ENCODE measurements around the gene SLC43A2.

SLC43A2 gene

DNA sequence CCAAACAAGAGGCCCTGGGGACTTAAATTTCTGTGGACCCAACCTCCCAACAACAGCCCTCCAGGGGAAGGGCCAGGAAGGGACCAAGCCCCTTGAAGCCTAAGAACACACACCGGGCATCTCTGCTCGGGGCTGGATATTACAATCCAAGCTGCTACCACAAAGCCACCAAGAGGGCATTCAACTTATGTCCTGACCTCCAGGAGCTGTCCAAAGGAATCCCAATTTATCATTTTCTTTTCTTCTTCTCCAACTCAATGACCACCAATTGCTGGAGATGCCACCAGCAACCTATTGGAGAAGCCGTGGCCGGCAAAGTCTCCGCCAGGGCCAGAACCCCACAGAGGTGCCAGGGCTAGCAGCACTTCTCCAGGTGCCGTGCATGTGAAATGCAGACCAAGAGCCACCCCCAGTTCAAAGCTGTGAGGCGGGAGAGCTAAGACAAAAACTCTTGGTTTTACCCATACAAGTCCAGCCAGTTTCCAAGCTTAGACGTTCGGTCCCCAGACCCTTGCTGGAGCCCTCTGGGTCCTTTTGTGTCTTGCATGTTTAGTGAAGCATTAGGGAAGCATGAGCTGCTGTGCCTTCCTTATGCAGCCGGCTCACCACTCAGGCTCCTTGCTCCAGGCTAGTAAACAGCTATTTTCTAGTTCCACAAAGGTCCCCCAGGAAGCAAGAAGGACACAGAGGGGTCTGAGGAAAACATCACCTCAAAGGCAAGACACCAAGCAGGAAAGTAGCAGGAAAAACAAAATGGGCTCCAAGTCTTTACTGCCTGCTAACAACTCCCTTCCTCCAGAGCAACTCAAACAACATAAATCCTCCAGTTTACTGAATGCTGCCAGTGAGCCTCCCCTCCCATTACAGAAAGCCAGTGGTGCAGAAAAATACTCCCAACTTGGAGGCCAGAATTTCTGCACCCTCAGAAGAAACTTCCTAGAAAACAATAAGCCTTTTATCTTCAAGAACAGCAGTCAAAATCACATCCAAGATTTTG, 69.3 kb downstream of the SLC43A2 start:
- Mint-ChIP-seq H3K27ac (peak overlapping the region; percentile 47), H3K36me3 (ENCODE audit: low read depth) (peaks cover 57% of the 10 kb centered on the region), H3K9me3 (no peaks in the 10 kb centered on the region), H3K4me1 (ENCODE audit: low read depth) (peaks cover 40% of the 10 kb centered on the region), H3K27me3 (no peaks in the 10 kb centered on the region), H3K4me3 (no peak overlapping the region)
- DNase-seq = no peak

DNA sequence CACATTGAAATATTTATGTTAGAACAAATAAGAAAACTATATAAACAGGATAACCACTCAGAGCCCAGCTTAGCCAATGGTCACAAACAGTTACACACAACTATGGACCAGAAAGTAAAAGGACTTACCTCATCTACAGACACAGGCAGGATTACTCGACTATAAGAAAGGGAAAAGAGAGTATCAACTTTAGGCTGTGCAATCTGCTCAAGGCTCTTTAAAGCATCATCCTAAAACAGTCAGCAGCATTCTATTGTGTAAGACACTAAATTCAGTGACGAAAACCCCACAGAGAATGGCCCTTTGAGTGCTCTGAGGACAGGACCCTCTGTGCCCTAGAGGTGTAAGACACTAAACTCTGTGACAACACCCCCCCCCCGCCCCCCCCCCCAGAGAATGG, 70.2 kb downstream of the SLC43A2 start:
- no peaks in the 10 kb centered on the region for H3K27me3 Mint-ChIP-seq
- H3K4me3 Mint-ChIP-seq = no peak overlapping the region
- no peak for DNase-seq
- peaks cover 35% of the 10 kb centered on the region for H3K4me1 Mint-ChIP-seq (ENCODE audit: low read depth)
- peaks cover 65% of the 10 kb centered on the region for H3K36me3 Mint-ChIP-seq (ENCODE audit: low read depth)
- no peaks in the 10 kb centered on the region for H3K9me3 Mint-ChIP-seq
- H3K27ac Mint-ChIP-seq = no peak overlapping the region

DNA sequence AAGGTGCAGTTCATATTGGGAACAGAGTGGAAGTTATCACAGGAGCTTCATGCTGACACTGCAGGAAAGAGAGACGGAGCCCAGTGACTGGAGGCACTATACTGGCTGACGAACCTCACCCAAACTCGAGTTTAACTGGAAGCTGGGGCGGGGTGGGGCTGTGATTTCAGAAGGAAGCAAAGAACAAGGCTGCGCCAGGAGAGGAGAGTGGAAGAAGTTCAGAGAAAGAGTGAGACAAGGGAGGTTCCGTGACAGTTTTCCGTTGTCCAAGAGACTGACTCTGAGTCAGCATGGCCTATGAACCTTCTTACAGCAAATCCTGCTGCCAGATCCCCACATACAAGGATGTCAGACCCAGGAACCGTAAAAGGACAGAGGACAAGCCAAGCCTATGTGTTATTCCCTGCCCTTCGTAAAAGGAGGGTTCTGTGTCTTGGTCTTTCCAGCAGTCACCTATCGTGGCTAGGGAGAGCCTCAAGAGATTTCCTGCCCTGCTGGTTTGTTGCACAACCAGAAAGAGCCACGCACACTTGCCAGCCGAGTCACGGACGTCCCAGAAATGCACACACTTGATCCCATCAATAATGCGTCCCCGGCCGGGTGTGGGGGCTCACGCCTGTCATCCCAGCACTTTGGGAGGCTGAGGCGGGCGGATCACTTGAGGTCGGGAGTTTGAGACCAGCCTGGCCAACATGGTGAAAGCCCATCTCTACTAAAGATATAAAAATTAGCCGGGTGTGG, 71.1 kb downstream of the SLC43A2 start:
- Mint-ChIP-seq H3K4me3 (no peak overlapping the region), H3K27ac (no peak overlapping the region), H3K9me3 (no peaks in the 10 kb centered on the region), H3K27me3 (no peaks in the 10 kb centered on the region), H3K36me3 (ENCODE audit: low read depth) (peaks cover 72% of the 10 kb centered on the region), H3K4me1 (ENCODE audit: low read depth) (peaks cover 35% of the 10 kb centered on the region)
- no peak for DNase-seq

DNA sequence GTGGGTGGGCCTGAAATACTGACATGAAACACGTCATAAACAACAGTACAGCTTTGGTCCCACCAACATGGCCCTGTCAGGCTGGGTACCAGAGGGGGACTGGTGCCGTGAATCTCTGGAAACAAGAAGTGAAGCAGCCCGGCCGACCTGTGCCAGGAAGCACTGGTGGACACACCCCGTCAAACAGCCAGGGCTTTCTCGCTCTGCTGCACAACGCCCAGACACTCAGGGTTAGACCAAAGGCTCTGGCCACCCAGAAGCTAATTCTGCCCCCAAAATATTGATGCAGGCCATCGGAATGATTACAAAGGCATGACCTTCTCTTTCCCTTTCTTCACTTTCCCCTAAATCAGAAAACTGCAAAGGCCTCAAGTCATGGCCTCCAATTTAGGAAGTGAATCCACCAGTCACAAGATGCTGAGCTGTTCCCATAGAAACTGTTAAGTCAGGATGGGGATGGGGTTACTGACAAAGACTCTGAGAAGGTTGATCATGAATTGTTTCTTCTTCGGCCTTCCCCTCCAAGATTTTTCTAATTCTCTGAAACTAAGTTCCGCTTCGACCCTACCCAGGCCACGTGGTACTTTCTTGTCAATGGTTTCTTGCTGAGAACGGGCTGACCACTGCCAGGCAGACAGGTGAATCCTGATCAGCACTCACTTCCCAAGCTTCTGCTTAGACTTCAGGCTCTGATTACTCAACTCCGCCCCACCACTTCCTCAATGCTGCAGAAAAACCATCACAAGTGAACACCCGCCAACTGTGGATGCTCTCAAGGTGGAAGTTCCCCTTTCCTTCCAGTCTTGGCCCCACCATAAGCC, 72.8 kb downstream of the SLC43A2 start:
- H3K36me3 Mint-ChIP-seq (ENCODE audit: low read depth) = peaks cover 80% of the 10 kb centered on the region
- DNase-seq = no peak
- no peak overlapping the region for H3K4me3 Mint-ChIP-seq
- no peaks in the 10 kb centered on the region for H3K9me3 Mint-ChIP-seq
- H3K27me3 Mint-ChIP-seq = no peaks in the 10 kb centered on the region
- peaks cover 26% of the 10 kb centered on the region for H3K4me1 Mint-ChIP-seq (ENCODE audit: low read depth)
- no peak overlapping the region for H3K27ac Mint-ChIP-seq

DNA sequence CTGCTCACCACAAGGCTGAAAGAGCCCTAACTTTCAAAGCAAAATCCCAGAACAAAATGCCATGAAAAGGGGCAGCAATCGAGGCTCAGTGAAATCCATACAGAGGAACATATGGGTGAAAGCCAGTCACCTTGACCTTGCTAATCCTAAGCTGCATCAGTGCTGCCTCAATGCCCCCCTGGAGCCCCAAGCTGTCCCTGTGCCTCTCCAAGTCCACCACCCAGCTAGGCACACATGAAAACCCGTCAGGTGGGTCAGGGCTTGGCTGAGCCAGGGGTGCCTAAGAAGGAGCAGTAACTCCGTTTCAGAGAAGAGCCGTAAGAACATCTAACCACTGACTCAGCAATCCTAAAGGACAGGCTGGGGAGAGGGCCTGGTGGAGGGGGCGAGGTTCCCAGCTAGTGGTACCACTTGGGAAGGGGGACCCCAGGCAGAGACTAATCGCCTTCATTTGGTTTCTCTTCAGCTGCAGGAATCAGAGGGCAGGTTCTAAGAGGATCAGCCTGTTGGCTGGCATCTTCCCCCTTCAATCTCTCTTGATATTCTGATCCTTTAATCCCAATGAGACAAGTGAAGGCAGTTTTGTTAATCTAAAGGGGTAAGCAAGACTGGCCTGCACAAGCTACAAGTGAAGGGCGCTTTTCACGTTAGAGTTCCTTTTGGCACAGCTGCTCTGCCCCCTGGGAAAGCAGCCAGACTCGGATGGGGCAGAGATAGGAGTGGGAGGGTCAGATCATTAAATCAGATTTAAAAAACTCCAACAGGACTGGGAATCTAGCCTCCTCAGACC, 73.7 kb downstream of the SLC43A2 start:
- Mint-ChIP-seq H3K27me3 (no peaks in the 10 kb centered on the region), H3K4me1 (ENCODE audit: low read depth) (peaks cover 19% of the 10 kb centered on the region), H3K36me3 (ENCODE audit: low read depth) (peaks cover 87% of the 10 kb centered on the region), H3K9me3 (no peaks in the 10 kb centered on the region), H3K4me3 (no peak overlapping the region), H3K27ac (no peak overlapping the region)
- DNase-seq = no peak

DNA sequence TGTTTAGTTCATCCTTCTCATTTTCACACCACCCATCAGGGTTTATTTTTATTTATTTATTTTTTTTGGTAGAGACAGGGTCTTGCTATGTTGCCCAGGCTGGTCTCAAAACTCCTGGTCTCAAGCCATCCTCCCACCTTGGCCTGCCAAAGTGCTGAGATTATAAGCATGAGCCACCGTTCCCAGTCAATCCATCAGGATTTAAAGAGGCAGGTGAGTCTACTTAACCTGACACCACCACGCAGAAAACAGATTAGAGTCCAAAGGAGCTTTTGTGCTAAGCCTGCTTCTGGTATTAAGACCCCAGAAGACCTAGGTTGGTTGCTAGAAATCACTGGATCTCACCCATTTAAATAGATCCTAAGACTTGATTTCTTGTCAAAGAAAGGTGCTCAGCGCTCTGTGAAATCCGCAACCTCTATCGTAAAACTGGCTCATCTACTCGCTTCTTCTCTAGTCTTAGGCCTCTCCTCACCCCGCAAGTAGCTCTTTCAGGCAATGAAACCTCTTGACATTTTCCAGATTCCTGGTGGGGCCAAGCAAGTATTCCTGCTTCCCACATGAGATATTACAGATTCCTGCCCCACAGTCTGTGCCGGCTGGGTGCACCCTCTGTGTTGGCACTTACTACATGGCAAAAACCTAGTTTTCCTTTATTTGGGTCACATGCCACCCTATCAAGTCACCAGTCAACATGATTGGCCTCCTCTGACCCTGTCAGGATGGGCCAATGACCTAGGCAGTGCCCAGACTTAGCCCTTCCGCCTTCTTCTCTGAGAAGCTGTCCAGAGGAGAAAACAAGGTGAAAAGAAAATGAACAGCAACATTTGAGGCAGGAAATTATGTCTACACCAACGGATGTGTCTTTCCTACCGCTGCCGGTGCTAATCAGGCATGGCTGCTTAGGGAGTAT, 75.0 kb downstream of the SLC43A2 start:
- Mint-ChIP-seq H3K27me3 (no peaks in the 10 kb centered on the region), H3K27ac (peak overlapping the region; percentile 44), H3K4me3 (no peak overlapping the region), H3K4me1 (ENCODE audit: low read depth) (peaks cover 10% of the 10 kb centered on the region), H3K36me3 (ENCODE audit: low read depth) (peaks cover 90% of the 10 kb centered on the region), H3K9me3 (no peaks in the 10 kb centered on the region)
- DNase-seq = no peak

DNA sequence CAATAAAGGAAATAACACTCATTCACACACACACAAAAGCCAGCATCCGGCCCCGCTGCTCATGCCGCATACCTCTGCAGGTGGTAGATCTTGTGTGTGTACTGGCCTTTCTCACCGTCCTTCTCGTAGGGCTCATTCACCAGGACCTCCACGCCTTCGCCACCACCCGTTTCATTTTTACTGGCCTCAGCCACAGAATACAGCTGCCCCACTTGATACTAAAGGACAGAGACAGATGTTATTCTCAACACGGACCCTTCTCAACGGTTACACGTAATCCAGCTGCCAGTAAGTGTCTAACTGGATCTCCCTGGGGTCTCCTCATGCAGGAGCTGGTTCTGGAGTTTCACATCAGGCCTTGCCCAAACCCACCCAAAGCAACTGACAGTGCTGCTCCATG, 75.7 kb downstream of the SLC43A2 start:
- Mint-ChIP-seq H3K36me3 (ENCODE audit: low read depth) (peaks cover 93% of the 10 kb centered on the region), H3K4me1 (ENCODE audit: low read depth) (peaks cover 10% of the 10 kb centered on the region), H3K27me3 (no peaks in the 10 kb centered on the region), H3K4me3 (no peak overlapping the region), H3K27ac (peak overlapping the region; percentile 1), H3K9me3 (no peaks in the 10 kb centered on the region)
- DNase-seq = no peak

DNA sequence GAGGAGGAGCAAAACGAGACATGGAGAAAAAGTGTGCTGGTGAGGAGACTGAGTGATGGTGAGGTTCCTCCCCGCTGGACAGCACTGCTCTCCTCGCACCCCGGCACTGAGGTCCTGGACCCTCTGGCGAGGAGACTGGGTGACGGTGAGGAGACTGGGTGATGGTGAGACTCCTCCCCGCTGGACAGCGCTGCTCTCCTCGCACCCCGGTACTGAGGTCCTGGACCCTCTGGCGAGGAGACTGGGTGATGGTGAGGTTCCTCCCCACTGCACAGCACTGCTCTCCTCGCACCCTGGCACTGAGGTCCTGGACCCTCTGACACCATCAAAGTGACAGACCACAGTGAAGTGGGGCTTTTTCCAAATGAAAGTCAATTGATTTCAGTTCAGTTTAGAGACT, 76.9 kb downstream of the SLC43A2 start:
- no peaks in the 10 kb centered on the region for H3K9me3 Mint-ChIP-seq
- peaks cover 6% of the 10 kb centered on the region for H3K4me1 Mint-ChIP-seq (ENCODE audit: low read depth)
- no peaks in the 10 kb centered on the region for H3K27me3 Mint-ChIP-seq
- peaks cover 88% of the 10 kb centered on the region for H3K36me3 Mint-ChIP-seq (ENCODE audit: low read depth)
- H3K27ac Mint-ChIP-seq = no peak overlapping the region
- DNase-seq = no peak
- H3K4me3 Mint-ChIP-seq = no peak overlapping the region

DNA sequence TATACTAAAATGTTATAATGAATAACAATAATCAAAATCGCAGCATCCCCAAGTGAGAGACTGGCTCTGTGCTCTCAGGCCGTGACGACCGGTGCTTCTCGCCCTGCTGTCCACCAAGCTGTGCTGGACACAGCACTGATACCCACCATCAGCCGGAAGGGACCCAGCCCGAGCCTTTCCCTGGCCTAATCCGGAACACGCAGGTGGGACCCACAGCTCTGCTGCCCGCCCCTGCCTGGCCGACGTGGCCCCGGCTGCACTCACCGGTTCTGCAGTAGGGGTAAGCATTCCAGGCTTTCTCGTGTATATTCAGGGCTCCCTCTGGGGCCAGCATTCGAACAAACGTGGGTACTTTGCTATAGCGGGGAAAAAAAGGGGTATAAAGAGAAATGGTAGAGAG, 80.6 kb downstream of the SLC43A2 start:
- no peak for DNase-seq
- no peak overlapping the region for H3K4me3 Mint-ChIP-seq
- no peaks in the 10 kb centered on the region for H3K4me1 Mint-ChIP-seq (ENCODE audit: low read depth)
- H3K27me3 Mint-ChIP-seq = no peaks in the 10 kb centered on the region
- no peaks in the 10 kb centered on the region for H3K9me3 Mint-ChIP-seq
- peaks cover 86% of the 10 kb centered on the region for H3K36me3 Mint-ChIP-seq (ENCODE audit: low read depth)
- H3K27ac Mint-ChIP-seq = no peak overlapping the region

DNA sequence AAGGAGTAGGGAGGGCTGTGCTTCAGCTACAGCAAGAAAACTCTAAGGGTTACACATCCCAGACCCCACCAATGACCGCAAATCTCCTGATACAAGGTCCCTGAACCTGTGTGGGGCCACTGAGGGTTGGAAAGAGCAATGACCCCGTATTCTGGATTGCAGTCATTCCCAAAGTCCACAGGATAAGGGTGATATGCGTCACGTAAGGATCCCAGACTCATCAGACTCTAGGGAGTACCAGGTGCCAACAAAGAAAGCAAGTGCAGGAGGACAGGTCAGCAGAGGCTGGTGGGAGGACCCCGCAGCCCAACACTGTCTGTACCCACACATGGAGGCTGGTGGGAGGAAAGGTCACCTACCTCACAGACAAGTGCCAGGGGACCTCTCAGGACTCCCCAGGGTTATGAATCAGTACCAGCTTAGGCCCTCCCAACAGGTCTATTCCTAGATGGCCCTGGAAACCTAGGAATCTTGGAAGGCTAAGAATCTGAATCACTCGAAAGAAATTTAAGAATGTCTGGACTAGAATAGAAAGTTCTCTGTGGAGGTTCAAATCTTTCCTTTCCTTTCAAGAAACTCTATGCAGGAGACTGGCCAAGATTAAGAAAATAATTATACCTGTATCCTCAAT, 82.2 kb downstream of the SLC43A2 start:
- Mint-ChIP-seq H3K27ac (no peak overlapping the region), H3K4me3 (no peak overlapping the region), H3K36me3 (ENCODE audit: low read depth) (peaks cover 86% of the 10 kb centered on the region)

DNA sequence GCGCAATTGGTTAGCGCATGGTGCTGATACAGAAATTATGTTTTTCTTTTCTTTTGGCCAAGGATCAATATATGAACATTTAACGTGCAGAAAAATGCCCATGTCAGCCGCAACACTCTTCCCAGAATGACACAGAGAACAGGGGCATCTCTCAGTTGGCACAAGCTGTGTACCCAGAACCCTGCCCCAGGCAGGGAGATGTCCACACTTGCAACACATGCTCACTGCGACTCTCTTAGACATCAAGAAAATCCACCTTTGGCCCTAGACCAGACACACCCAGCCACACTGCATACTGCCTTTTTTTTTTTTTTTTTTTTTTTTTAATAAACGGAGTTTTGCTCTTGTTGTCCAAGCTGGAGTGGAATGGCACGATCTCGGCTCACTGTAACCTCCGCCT, 83.0 kb downstream of the SLC43A2 start:
- Mint-ChIP-seq H3K36me3 (ENCODE audit: low read depth) (peaks cover 86% of the 10 kb centered on the region), H3K4me1 (ENCODE audit: low read depth) (peaks cover 8% of the 10 kb centered on the region), H3K4me3 (no peak overlapping the region), H3K27me3 (no peaks in the 10 kb centered on the region), H3K9me3 (no peaks in the 10 kb centered on the region), H3K27ac (no peak overlapping the region)
- no peak for DNase-seq

More for the DNA sequence above, 82.2 kb downstream of the SLC43A2 start:
- H3K9me3 Mint-ChIP-seq = no peaks in the 10 kb centered on the region
- peaks cover 3% of the 10 kb centered on the region for H3K4me1 Mint-ChIP-seq (ENCODE audit: low read depth)
- no peaks in the 10 kb centered on the region for H3K27me3 Mint-ChIP-seq
- no peak for DNase-seq

DNA sequence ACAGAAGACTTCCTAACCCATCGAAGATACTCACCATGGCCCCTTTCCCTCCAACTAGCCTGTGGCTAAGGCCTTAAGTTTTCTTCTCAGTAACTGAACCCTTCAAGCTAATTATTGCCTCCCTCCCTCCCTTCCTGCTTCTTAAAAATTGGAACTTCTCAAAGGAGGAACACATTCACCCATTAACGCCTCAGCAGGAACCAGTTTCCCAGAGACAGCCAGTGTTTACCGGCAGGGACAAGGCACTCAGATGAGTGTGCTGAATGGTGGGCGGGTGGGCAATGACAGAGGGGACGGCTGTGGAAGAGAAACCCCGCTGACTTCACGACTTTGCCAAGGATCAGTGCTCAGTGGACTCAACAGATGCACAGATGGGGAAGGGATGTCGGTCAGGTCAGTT, 86.3 kb downstream of the SLC43A2 start:
- Mint-ChIP-seq H3K4me3 (no peak overlapping the region), H3K9me3 (no peaks in the 10 kb centered on the region), H3K27me3 (no peaks in the 10 kb centered on the region), H3K36me3 (ENCODE audit: low read depth) (peaks cover 90% of the 10 kb centered on the region), H3K27ac (peak overlapping the region; percentile 42), H3K4me1 (ENCODE audit: low read depth) (peaks cover 8% of the 10 kb centered on the region)
- no peak for DNase-seq
